Neutrophil (primary cell): ENCODE measurements around the gene TELO2.
"Not testable (repeated sequence)": the region's sequence is repeated elsewhere in the genome, so short reads cannot be mapped to it uniquely, and the experiment has no call there.

Experiments used
- H3K27ac ChIP-seq: fragments of 200-600 bp; sonication (generic); 2 replicates; pipeline ENCODE4 v1.5.1; 2016; ENCODE audit warnings: mild to moderate bottlenecking, moderate library complexity
- H3K27me3 ChIP-seq: fragments of 200-600 bp; sonication (generic); 2 replicates; pipeline ENCODE4 v1.6.0; 2016; ENCODE audit warnings: mild to moderate bottlenecking
- H3K36me3 ChIP-seq: fragments of 200-600 bp; sonication (generic); 2 replicates; pipeline ENCODE4 v1.5.1; 2017
- H3K4me1 ChIP-seq, 2 experiments: fragments of 200-600 bp in 1 of 2; sonication (generic) in 1 of 2; 1 replicate in 1 of 2; 2 replicates in 1 of 2; pipeline versions ENCODE4 v1.5.1 to v1.6.1; 2013 to 2016; ENCODE audit warnings: low read depth in 1 of 2, low read length in 1 of 2, mild to moderate bottlenecking in 1 of 2, moderate library complexity in 1 of 2; ENCODE audit not compliant: control insufficient read depth in 1 of 2, insufficient read depth in 1 of 2
- H3K4me3 ChIP-seq, 2 experiments: fragments of 200-600 bp in 1 of 2; sonication (generic) in 1 of 2; 1 replicate in 1 of 2; 2 replicates in 1 of 2; pipeline ENCODE4 v1.5.1; 2013 to 2016; ENCODE audit warnings: low read depth in 1 of 2, low read length in 1 of 2, mild to moderate bottlenecking in 1 of 2, moderate library complexity in 1 of 2
- H3K9me3 ChIP-seq: fragments of 200-600 bp; sonication (generic); 2 replicates; pipeline ENCODE4 v1.5.1; 2016
- TF ChIP-seq, protein P1 (sequence below): fragments of 200-600 bp; sonication (generic); IDR thresholded peaks from 2 replicates; pipeline ENCODE4 v1.5.1; 2016; ENCODE audit warnings: antibody characterized with exemption

Gene TELO2

DNA sequence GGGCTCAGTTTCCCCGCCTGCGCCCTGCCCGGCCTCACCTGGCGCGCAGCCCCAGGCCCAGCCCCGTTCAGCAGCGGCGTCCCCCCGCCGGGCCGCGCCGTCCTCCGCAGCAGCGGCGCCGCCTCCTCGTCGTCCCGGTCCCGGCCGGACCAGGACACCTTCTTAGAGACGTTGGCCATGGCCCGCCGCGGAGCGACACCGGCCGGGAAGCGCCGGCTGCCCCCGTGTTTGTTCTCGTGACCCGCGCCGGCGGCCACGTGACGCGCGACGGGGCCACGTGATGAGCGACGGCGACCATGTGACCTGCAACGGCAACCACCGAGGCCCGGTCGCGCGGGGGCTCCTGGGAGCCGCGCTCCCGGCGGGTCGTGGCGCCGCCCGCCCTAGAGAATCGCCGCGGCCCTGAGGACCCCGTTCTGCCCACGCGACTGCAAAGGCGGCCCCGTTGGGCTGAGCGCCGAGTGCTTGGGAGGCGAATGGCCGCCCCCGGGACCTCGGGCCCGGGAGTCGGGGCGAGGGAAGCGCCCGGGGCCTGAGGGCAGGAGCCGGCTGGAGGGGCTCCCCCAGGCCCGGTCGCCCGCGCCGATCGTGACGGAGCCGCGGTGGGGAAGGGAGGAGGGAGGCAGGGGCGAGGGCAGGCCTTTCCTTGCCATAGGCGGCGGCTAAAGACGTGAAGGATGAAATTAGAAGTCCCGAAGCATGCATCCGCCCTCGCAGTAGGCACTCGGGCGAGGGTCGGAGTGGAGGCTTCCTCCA is 18.2 kb upstream of the TELO2 start, which contains the start of gene CLCN7:
Gene CLCN7 (minus strand): TSS at position 233 of the 756 bp plus-strand sequence. CDS start 54 bp downstream, at position 179.
- Histone ChIP-seq H3K27ac (peak within 1 kb of the TSS; percentile 86), H3K4me1 (peaks cover 44 to 50% of the 10 kb centered on the region in 2 experiments), H3K4me3 (peak within 1 kb of the TSS; percentile 82 to 92), H3K36me3 (no peaks in the 10 kb centered on the region), H3K27me3 (no peaks in the 10 kb centered on the region), H3K9me3 (no peaks in the 10 kb centered on the region)
- TF ChIP-seq, protein P1, sequence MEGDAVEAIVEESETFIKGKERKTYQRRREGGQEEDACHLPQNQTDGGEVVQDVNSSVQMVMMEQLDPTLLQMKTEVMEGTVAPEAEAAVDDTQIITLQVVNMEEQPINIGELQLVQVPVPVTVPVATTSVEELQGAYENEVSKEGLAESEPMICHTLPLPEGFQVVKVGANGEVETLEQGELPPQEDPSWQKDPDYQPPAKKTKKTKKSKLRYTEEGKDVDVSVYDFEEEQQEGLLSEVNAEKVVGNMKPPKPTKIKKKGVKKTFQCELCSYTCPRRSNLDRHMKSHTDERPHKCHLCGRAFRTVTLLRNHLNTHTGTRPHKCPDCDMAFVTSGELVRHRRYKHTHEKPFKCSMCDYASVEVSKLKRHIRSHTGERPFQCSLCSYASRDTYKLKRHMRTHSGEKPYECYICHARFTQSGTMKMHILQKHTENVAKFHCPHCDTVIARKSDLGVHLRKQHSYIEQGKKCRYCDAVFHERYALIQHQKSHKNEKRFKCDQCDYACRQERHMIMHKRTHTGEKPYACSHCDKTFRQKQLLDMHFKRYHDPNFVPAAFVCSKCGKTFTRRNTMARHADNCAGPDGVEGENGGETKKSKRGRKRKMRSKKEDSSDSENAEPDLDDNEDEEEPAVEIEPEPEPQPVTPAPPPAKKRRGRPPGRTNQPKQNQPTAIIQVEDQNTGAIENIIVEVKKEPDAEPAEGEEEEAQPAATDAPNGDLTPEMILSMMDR: peak; percentile 22

DNA sequence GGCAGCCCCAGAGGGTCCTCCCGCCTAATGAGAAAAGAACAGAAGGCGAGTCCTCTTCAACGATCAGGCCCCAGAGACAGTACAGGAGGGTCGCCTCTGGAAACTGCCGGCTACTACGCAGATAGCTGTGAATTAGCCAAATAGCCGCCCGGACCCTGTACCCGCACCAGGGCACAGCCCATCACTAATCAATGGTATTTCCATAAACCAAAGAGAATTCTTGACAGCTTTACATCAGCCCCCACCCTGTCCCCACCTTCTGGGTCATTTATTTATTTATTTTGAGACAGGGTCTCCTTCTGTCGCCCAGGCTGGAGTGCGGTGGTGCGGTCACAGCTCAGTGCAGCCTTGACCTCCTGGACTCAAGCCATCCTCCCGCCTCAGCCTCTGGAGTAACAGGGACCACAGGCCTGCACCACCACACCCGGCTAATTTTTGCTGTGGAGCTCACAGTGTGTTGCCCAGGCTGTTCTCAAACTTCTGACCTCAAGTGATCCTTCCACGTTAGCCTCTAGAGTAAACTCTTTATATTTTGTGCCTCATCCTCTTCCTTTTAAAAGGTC is 17.5 kb upstream of the TELO2 start:
- peaks cover 37 to 43% of the 10 kb centered on the region in 2 experiments for H3K4me1 ChIP-seq
- no peaks in the 10 kb centered on the region for H3K36me3 ChIP-seq
- no peaks in the 10 kb centered on the region for H3K9me3 ChIP-seq
- H3K27me3 ChIP-seq: no peaks in the 10 kb centered on the region
- peak overlapping the region; percentile 86 for H3K27ac ChIP-seq
- TF ChIP-seq, protein P1: no peak
- peak overlapping the region; percentile 82 to 92 for H3K4me3 ChIP-seq

DNA sequence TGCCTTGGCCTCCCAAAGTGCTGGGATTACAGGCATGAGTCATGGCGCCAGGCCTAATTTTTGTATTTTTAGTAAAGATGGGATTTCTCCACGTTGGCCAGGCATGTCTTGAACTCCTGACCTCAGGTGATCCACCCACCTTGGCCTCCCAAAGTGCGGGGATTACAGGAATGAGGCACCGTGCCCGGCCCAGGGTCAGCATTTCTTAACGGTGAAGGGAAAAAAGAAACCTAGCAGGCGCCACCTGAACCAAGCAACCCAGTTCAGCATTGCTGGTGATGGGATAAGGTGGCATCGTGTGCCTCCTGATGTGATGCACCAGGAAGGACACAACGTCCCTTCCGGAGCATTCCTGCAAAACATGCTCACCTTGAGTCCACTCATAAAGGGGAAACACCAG is 16.1 kb upstream of the TELO2 start:
- no peak overlapping the region for H3K4me3 ChIP-seq
- TF ChIP-seq, protein P1: no peak
- no peaks in the 10 kb centered on the region for H3K9me3 ChIP-seq
- H3K4me1 ChIP-seq: peaks cover 23 to 29% of the 10 kb centered on the region in 2 experiments
- H3K36me3 ChIP-seq: no peaks in the 10 kb centered on the region
- no peaks in the 10 kb centered on the region for H3K27me3 ChIP-seq
- H3K27ac ChIP-seq: no peak overlapping the region

DNA sequence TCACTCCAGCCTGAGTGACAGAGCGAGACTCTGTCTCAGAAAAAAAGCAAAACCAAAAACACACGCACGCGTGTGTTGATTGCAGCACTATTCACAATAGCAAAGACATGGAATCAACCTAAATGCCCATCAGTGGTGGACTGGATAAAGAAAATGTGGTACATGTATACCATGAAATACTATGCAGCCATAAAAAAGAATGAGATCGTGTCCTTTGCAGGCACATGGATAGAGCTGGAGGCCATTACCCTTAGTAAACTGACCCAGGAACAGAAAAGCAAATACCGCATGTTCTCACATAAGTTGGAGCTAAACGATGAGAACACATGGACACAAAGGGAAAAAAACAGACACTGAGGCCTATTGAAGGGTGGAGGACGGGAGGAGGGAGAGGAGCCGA is 14.2 kb upstream of the TELO2 start:
- peaks cover 23% of the 10 kb centered on the region in 2 experiments for H3K4me1 ChIP-seq
- H3K4me3 ChIP-seq, H3K36me3 ChIP-seq, H3K27me3 ChIP-seq, H3K9me3 ChIP-seq, H3K27ac ChIP-seq: not testable (repeated sequence)

DNA sequence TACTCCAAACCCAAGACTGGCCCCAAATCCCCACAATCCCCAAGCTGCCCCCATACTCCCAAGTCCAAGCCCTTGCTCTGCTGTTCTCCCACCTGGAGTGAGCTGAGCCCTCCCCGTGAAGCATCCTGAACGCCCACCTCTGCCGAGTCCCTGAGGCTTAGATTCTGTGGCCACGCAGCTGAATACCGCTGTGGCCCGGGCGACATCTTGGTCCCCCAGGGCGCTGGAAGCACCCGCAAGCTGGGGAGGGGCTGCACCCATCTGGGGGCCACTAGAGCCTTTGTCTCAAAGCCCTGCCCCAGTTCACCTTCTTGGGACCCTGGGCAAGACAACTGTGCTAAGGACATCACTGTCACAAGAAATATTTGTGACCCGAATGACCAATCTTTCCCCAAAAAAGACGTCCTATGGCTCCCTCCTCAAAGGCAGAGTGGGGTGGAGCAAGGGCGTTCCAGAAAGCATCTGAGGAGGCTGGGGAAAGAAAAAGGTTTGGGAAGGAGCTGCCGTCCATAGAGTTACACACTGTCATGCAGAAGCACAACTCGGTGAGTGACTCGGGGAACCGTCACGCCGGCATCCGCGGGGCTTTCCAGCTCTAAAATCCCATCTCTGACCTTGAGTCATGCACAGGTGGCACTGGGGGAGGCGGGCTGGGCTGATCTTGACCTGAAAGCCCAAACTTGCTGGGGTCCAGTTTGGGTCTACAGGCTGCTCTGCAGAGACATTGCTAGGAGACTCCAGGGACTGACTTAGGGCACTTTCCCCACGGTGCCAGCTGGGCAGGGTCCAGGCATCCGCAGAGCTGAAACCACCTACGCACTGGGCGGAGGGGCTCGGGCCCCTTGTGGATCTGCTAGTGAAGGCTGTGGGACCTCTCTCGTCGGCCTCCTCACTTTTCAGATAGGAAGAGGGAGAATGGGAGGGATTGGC is 11.0 kb upstream of the TELO2 start:
- H3K4me1 ChIP-seq: peaks cover 11 to 13% of the 10 kb centered on the region in 2 experiments
- no peaks in the 10 kb centered on the region for H3K27me3 ChIP-seq
- H3K9me3 ChIP-seq: no peaks in the 10 kb centered on the region
- TF ChIP-seq, protein P1: no peak
- H3K36me3 ChIP-seq: no peaks in the 10 kb centered on the region
- no peak overlapping the region for H3K4me3 ChIP-seq
- H3K27ac ChIP-seq: no peak overlapping the region
